SK-N-MC (cell line): ENCODE results near the gene FOXP1.

ENCODE experiments used
- DNase-seq: peaks from one replicate; pipeline ENCODE4 v3.0.0-alpha.2; 2011; ENCODE audit warnings: low read depth, low spot score
- H3K27ac ChIP-seq: fragments of 200-600 bp; sonication (generic); 2 replicates; pipeline ENCODE4 v1.5.1; 2016; ENCODE audit warnings: mixed run types
- H3K36me3 ChIP-seq: fragments of 200-600 bp; sonication (generic); 2 replicates; pipeline ENCODE4 v1.6.1; 2017; ENCODE audit warnings: antibody characterized with exemption, low read length, mixed read lengths; ENCODE audit not compliant: insufficient read depth
- H3K4me3 ChIP-seq: fragments of 200-600 bp; sonication (generic); 2 replicates; pipeline ENCODE4 v1.5.1; 2016
- H3K9ac ChIP-seq: fragments of 200-600 bp; sonication (generic); 2 replicates; pipeline ENCODE4 v1.8.0; 2017; ENCODE audit warnings: mixed run types, mixed read lengths; ENCODE audit not compliant: insufficient read length
- H3K9me3 ChIP-seq: fragments of 200-600 bp; sonication (generic); 2 replicates; pipeline ENCODE4 v1.6.1; 2017; ENCODE audit warnings: low read depth, mild to moderate bottlenecking, antibody characterized with exemption, low read length, moderate library complexity, mixed read lengths
- EZH2 ChIP-seq: fragments of 200-600 bp; sonication (generic); IDR thresholded peaks from one replicate; pipeline ENCODE4 v1.6.1; 2017; ENCODE audit warnings: antibody characterized with exemption
- FOXP2 ChIP-seq: optimal IDR thresholded peaks from 2 replicates; pipeline ENCODE3; 2011; ENCODE audit warnings: mild to moderate bottlenecking, moderate library complexity; ENCODE audit not compliant: insufficient read depth; ENCODE audit errors: extremely low read length, control extremely low read depth
- POLR2AphosphoS5 ChIP-seq: IDR thresholded peaks from 2 replicates; pipeline ENCODE4 v1.6.1; 2012; ENCODE audit warnings: mild to moderate bottlenecking, low read depth, low read length, borderline replicate concordance

The FOXP1 gene

GRCh38 chr3:71393745-71394144, 189.8 kb downstream of the FOXP1 start:
- no peak overlapping the region for H3K9ac ChIP-seq
- H3K9me3 ChIP-seq = no peaks in the 10 kb centered on the region
- H3K36me3 ChIP-seq = no peaks in the 10 kb centered on the region
- DNase-seq = no peak
- no peak overlapping the region for H3K4me3 ChIP-seq
- TF ChIP-seq FOXP2 (no peak), EZH2 (no peak), POLR2AphosphoS5 (no peak)
- H3K27ac ChIP-seq = peak overlapping the region; percentile 59

GRCh38 chr3:71393093-71393492, 190.4 kb downstream of the FOXP1 start:
- Histone ChIP-seq H3K9ac (no peak overlapping the region), H3K27ac (peak overlapping the region; percentile 59)
- TF ChIP-seq POLR2AphosphoS5 = no peak
- TF ChIP-seq EZH2 = no peak
- TF ChIP-seq FOXP2 = no peak

GRCh38 chr3:71392251-71392650, 191.3 kb downstream of the FOXP1 start:
- DNase-seq = no peak
- Histone ChIP-seq H3K36me3 (no peaks in the 10 kb centered on the region), H3K9me3 (no peaks in the 10 kb centered on the region), H3K9ac (peak overlapping the region; percentile 37), H3K27ac (peak overlapping the region; percentile 89), H3K4me3 (peak overlapping the region; percentile 38)
- TF ChIP-seq POLR2AphosphoS5 (no peak), EZH2 (no peak), FOXP2 (no peak)

More at GRCh38 chr3:71393093-71393492, 190.4 kb downstream of the FOXP1 start:
- H3K4me3 ChIP-seq = no peak overlapping the region
- no peaks in the 10 kb centered on the region for H3K36me3 ChIP-seq
- DNase-seq = no peak
- H3K9me3 ChIP-seq = no peaks in the 10 kb centered on the region

GRCh38 chr3:71391361-71391760, 192.2 kb downstream of the FOXP1 start:
- no peak for TF ChIP-seq POLR2AphosphoS5
- TF ChIP-seq FOXP2 = no peak
- TF ChIP-seq EZH2 = no peak
- DNase-seq = no peak
- Histone ChIP-seq H3K9me3 (no peaks in the 10 kb centered on the region), H3K36me3 (no peaks in the 10 kb centered on the region), H3K4me3 (no peak overlapping the region), H3K9ac (peak overlapping the region; percentile 37), H3K27ac (peak overlapping the region; percentile 89)

GRCh38 chr3:71389911-71390573, 193.5 kb downstream of the FOXP1 start:
- peak overlapping the region; percentile 89 for H3K27ac ChIP-seq
- H3K4me3 ChIP-seq = peak overlapping the region; percentile 63
- TF ChIP-seq POLR2AphosphoS5 (no peak), FOXP2 (no peak), EZH2 (no peak)
- H3K36me3 ChIP-seq = no peaks in the 10 kb centered on the region
- no peak for DNase-seq
- peak overlapping the region; percentile 51 for H3K9ac ChIP-seq
- H3K9me3 ChIP-seq = no peaks in the 10 kb centered on the region

DNA sequence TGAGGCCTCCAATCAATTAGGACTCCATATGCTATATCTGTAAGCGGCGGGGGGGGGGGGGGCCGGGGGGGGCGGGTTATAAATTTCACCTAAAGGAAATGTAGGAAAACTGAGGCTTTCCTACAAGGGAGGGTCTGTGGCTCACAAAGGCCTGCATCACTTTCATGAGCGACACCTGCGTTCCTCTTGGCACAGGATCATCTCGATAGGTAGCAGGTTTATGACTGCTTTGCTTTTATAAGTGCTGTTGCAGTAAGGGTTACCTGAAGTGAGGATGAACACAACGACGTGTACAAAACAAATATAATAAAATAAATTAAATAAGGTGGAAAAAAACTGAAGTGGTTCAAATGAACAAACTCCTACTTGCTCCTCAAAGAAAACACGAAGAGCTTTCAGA, 194.3 kb downstream of the FOXP1 start:
- TF ChIP-seq POLR2AphosphoS5 (no peak), FOXP2 (no peak), EZH2 (no peak)
- Histone ChIP-seq H3K4me3 (no peak overlapping the region), H3K9ac (no peak overlapping the region), H3K9me3 (no peaks in the 10 kb centered on the region), H3K36me3 (no peaks in the 10 kb centered on the region), H3K27ac (peak overlapping the region; percentile 89; the same call in 1 of the 2 replicates)
- no peak for DNase-seq

DNA sequence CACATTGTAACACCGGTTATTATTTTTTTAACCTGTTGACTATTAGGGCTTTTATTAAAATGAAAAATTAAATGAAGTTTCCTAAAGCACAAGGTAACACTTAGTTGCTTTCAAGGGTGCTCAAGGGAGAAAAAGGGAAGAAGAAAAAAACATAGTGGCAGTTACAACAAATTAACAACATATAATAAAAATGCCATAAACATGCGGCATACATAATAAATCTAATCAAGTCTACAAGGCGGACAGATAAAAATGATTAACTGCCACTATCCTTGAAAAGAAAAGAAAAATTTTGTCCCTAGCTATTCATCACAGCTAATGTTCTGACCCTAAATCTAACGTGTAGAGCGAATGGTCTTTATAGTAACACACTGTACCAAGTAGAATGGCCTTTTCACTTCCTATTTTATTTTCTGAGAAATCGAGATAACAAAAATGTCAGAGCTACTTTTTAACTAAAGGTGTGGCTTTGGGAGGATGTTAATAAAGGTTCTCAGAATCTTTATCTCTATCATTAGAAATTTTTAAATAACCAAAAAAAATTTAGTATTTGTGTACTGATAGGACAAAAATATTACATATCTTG, 194.9 kb downstream of the FOXP1 start:
- no peak for DNase-seq
- Histone ChIP-seq H3K27ac (peak overlapping the region; percentile 25; the same call in 1 of the 2 replicates), H3K4me3 (no peak overlapping the region), H3K9ac (no peak overlapping the region), H3K9me3 (no peaks in the 10 kb centered on the region), H3K36me3 (no peaks in the 10 kb centered on the region)
- TF ChIP-seq EZH2 (no peak), FOXP2 (no peak), POLR2AphosphoS5 (no peak)

DNA sequence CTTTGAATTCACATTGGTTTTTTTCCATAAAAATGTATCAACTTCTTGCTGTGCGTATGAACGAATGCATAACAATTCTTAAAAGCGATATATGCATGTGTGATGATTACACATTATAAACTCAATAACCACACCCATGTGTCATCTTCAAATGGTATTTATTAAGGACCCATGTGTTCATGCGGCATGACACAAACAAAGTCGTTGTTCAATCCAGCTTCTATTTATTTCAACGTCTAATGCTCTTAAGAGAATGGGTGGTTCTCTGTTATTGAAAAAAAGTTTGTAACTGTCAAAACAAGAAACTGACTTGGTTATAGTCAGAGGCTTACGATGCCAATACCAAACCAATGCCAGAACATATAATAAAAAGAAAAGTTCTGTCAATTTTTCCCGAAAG, 195.9 kb downstream of the FOXP1 start:
- Histone ChIP-seq H3K36me3 (no peaks in the 10 kb centered on the region), H3K27ac (no peak overlapping the region), H3K4me3 (no peak overlapping the region), H3K9me3 (no peaks in the 10 kb centered on the region), H3K9ac (no peak overlapping the region)
- TF ChIP-seq FOXP2 (no peak), POLR2AphosphoS5 (no peak)
- DNase-seq = no peak
